MM.1S (cell line): ENCODE data around the gene PSMB11.

Experiments
- DNase-seq: peaks from one replicate; pipeline ENCODE4 v3.0.0-alpha.2; 2015
- H2AFZ ChIP-seq: fragments of 300-600 bp; sonication (generic); 2 replicates; pipeline ENCODE4 v1.6.0; 2016; ENCODE audit warnings: antibody characterized with exemption, low read length
- H3F3A ChIP-seq: fragments of 300-600 bp; sonication (generic); 2 replicates; pipeline ENCODE4 v1.6.1; 2016; ENCODE audit warnings: mild to moderate bottlenecking, antibody characterized with exemption, low read length, moderate library complexity, mixed read lengths; ENCODE audit not compliant: insufficient read depth
- H3K27ac ChIP-seq: fragments of 300-600 bp; sonication (generic); 2 replicates; pipeline ENCODE4 v1.5.1; 2016; ENCODE audit warnings: mild to moderate bottlenecking, low read length
- H3K27me3 ChIP-seq: fragments of 300-600 bp; sonication (generic); replicated peaks from 2 replicates; pipeline ENCODE4 v1.6.0; 2016; ENCODE audit warnings: low read length; ENCODE audit not compliant: insufficient read depth
- H3K36me3 ChIP-seq: fragments of 300-600 bp; sonication (generic); replicated peaks from 2 replicates; pipeline ENCODE4 v1.6.1; 2016; ENCODE audit warnings: mild to moderate bottlenecking, low read length, mixed read lengths; ENCODE audit not compliant: insufficient read depth
- H3K4me1 ChIP-seq: fragments of 300-600 bp; sonication (generic); 2 replicates; pipeline ENCODE4 v1.6.1; 2016; ENCODE audit warnings: low read length, mixed read lengths
- H3K4me2 ChIP-seq: fragments of 300-600 bp; sonication (generic); 2 replicates; pipeline ENCODE4 v1.6.0; 2016; ENCODE audit warnings: low read depth, low read length
- H3K4me3 ChIP-seq: fragments of 300-600 bp; sonication (generic); 2 replicates; pipeline ENCODE4 v1.5.1; 2016; ENCODE audit warnings: low read length, mixed read lengths
- H3K79me2 ChIP-seq: fragments of 300-600 bp; sonication (generic); 2 replicates; pipeline ENCODE4 v1.6.1; 2016; ENCODE audit warnings: mixed run types, low read length, mixed read lengths
- H3K9ac ChIP-seq: fragments of 300-600 bp; sonication (generic); 2 replicates; pipeline ENCODE4 v1.6.1; 2016; ENCODE audit warnings: low read length, mixed read lengths
- H3K9me2 ChIP-seq: fragments of 300-600 bp; sonication (generic); replicated peaks from 2 replicates; pipeline ENCODE4 v1.6.1; 2016; ENCODE audit warnings: mild to moderate bottlenecking, low read length, mixed read lengths; ENCODE audit not compliant: insufficient read depth
- H3K9me3 ChIP-seq: fragments of 300-600 bp; sonication (generic); replicated peaks from 2 replicates; pipeline ENCODE4 v1.6.1; 2016; ENCODE audit warnings: mild to moderate bottlenecking, low read length, mixed read lengths; ENCODE audit not compliant: insufficient read depth
- H4K20me1 ChIP-seq: fragments of 300-600 bp; sonication (generic); 2 replicates; pipeline ENCODE4 v1.6.1; 2016; ENCODE audit warnings: mild to moderate bottlenecking, low read length, moderate library complexity, mixed read lengths; ENCODE audit not compliant: insufficient read depth
- EZH2 ChIP-seq: fragments of 300-600 bp; sonication (generic); optimal IDR thresholded peaks from 2 replicates; pipeline ENCODE3; 2017; ENCODE audit warnings: low read depth, mild to moderate bottlenecking, antibody characterized with exemption, low read length, mixed read lengths
- EZH2phosphoT487 ChIP-seq: fragments of 300-600 bp; sonication (generic); IDR thresholded peaks from 2 replicates; pipeline ENCODE4 v1.6.1; 2018; ENCODE audit warnings: antibody characterized with exemption, low read length
- TF ChIP-seq, protein P1 (sequence below): fragments of 300-600 bp; sonication (generic); IDR thresholded peaks from 2 replicates; pipeline ENCODE4 v1.5.1; 2016; ENCODE audit warnings: antibody characterized with exemption, low read length, mixed read lengths

PSMB11 gene

GRCh38 chr14:23045419-23046357, 3.7 kb downstream of the PSMB11 start:
- no peak overlapping the region for H2AFZ ChIP-seq
- H3K4me2 ChIP-seq = no peak overlapping the region
- H3K9ac ChIP-seq = no peak overlapping the region
- H3K4me1 ChIP-seq = no peaks in the 10 kb centered on the region
- H3K9me3 ChIP-seq = no peaks in the 10 kb centered on the region
- no peak for DNase-seq
- TF ChIP-seq EZH2 = no peak
- TF ChIP-seq, protein P1, sequence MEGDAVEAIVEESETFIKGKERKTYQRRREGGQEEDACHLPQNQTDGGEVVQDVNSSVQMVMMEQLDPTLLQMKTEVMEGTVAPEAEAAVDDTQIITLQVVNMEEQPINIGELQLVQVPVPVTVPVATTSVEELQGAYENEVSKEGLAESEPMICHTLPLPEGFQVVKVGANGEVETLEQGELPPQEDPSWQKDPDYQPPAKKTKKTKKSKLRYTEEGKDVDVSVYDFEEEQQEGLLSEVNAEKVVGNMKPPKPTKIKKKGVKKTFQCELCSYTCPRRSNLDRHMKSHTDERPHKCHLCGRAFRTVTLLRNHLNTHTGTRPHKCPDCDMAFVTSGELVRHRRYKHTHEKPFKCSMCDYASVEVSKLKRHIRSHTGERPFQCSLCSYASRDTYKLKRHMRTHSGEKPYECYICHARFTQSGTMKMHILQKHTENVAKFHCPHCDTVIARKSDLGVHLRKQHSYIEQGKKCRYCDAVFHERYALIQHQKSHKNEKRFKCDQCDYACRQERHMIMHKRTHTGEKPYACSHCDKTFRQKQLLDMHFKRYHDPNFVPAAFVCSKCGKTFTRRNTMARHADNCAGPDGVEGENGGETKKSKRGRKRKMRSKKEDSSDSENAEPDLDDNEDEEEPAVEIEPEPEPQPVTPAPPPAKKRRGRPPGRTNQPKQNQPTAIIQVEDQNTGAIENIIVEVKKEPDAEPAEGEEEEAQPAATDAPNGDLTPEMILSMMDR = no peak
- TF ChIP-seq EZH2phosphoT487 = no peak
- no peaks in the 10 kb centered on the region for H3K9me2 ChIP-seq
- no peaks in the 10 kb centered on the region for H4K20me1 ChIP-seq
- H3K79me2 ChIP-seq = no peaks in the 10 kb centered on the region
- H3F3A ChIP-seq = no peaks in the 10 kb centered on the region
- H3K27ac ChIP-seq = no peak overlapping the region
- H3K4me3 ChIP-seq = no peak overlapping the region
- no peaks in the 10 kb centered on the region for H3K27me3 ChIP-seq
- H3K36me3 ChIP-seq = no peaks in the 10 kb centered on the region

DNA sequence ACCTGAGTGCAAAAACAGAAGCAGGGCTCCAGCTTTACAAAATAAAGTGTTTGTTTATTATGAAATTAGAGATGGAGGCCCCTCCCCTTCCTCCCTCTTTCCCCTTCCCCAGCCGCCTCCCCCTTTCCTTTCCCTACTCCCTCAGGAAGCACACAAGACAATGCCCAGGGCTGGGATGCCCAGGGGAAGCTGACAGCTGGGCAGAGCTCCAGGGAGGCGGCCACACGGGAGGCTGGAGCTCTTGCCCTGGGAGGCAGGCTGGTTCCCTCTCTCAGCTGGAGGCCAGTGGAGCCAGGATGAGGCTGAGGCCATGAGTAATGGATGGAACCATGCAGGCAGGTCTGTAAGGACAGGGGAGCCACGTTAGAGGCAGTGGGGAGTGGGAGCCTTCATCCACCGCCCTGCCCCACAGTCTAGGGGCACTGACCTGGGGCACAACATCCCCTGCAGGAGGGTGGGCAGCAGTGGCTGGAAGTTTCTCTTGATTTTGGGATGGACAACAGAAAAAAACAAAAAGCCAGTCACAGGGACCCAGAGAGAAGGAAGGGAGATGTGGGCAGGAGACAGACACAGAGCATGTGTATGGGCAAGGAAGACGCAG, 5.1 kb downstream of the PSMB11 start:
- Histone ChIP-seq H4K20me1 (no peaks in the 10 kb centered on the region), H3K4me3 (no peak overlapping the region), H3K9me3 (no peaks in the 10 kb centered on the region), H3K4me2 (no peak overlapping the region), H3K79me2 (no peaks in the 10 kb centered on the region), H3F3A (no peaks in the 10 kb centered on the region), H3K9me2 (no peaks in the 10 kb centered on the region), H3K27me3 (no peaks in the 10 kb centered on the region), H2AFZ (no peak overlapping the region), H3K27ac (no peak overlapping the region), H3K36me3 (no peaks in the 10 kb centered on the region), H3K4me1 (no peaks in the 10 kb centered on the region), H3K9ac (no peak overlapping the region)
- DNase-seq = no peak
- TF ChIP-seq EZH2phosphoT487 (no peak), EZH2 (no peak)
- TF ChIP-seq, protein P1 = no peak

DNA sequence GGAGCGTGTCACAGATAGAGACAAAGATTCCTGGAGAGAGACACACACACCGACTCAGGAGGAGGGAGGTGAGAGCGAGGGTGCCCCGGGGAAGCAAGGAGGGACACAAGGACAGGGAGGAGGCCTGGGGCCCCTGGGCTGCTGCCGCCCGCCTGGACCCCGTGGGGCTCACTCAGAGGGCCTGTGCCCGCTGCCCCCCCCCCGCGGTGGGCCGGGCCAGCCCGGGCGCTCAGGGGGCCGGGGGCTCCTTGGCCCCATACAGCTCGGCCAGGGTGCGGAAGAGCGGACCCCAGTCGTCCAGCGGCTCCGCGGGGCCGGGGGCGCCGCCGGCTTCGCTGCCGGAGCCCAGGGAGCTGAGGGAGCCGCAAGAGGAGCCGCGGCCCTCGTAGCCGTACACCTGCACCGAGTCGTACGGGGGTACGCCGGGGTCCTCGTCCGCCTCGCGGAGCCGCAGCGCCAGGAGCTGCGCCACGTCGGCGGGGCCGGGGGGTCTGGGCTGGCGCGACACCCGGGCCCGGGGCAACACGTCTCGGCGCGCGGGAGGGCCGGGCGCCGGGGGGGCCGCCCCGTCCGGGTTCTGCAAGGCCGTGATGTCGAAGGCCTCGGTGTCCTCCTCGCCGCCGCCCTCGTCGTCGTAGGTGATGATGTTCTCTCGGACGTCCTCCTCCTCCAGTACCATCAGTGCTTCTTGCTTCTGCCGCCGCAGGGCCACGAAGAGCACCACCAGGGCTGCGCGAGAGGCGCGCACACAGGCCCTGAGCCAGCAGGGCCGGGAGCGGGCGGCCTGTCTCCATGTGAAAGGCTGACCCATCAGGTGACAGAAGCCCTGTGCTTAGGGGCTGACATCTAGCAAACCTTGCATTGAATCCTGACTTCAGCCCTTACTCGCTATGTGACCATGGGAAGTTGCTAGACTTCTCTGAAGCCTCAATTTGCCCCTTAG, 6.0 kb downstream of the PSMB11 start:
- Histone ChIP-seq H3K4me3 (no peak overlapping the region), H3K79me2 (no peaks in the 10 kb centered on the region), H3K4me2 (no peak overlapping the region), H3K27ac (no peak overlapping the region), H4K20me1 (no peaks in the 10 kb centered on the region), H3F3A (no peaks in the 10 kb centered on the region), H3K27me3 (no peaks in the 10 kb centered on the region), H2AFZ (no peak overlapping the region), H3K9me2 (no peaks in the 10 kb centered on the region), H3K9me3 (no peaks in the 10 kb centered on the region), H3K9ac (no peak overlapping the region), H3K36me3 (no peaks in the 10 kb centered on the region), H3K4me1 (no peaks in the 10 kb centered on the region)
- TF ChIP-seq EZH2phosphoT487 (no peak), EZH2 (no peak)
- TF ChIP-seq, protein P1 = no peak
- no peak for DNase-seq
